ENCODE data around the gene NAA38. TPM values are rescaled to one million over a fixed set of nuclear protein-coding genes. Genes with fewer than 3 reads are reported as not detected.

NAA38 gene
- total and polyA plus RNA-seq, 9 donors = 4.6 to 82.8 (median 54.6) TPM

GRCh38 chr17:7878234-7878633 is 20.9 kb upstream of the NAA38 start:
- Histone ChIP-seq H3K27ac (no peak overlapping the region), H3K27me3 (no peaks in the 10 kb centered on the region), H3K4me1 (ENCODE audit: insufficient read depth) (no peaks in the 10 kb centered on the region), H3K36me3 (no peaks in the 10 kb centered on the region), H3K9me3 (no peaks in the 10 kb centered on the region), H3K4me3 (no peak overlapping the region)
- intact Hi-C loops (cut with DNase I) = no loop called here
- 92 to 98% (median 94%) methylated on average over 7 of the region's 7 CpGs for WGBS, 3 donors
- no peak for DNase-seq
- no peak for TF ChIP-seq POLR2A (IDR thresholded peaks at IDR 0.05)
- TF ChIP-seq EP300 (IDR thresholded peaks at IDR 0.05) = no peak
- TF ChIP-seq CTCF (IDR thresholded peaks at IDR 0.05) = no peak

GRCh38 chr17:7875804-7876370 is 18.5 kb upstream of the NAA38 start:
- 80 to 90% (median 85%) methylated on average over 2 of the region's 2 CpGs for WGBS, 3 donors
- TF ChIP-seq POLR2A (IDR thresholded peaks at IDR 0.05) (no peak), CTCF (IDR thresholded peaks at IDR 0.05) (no peak), EP300 (IDR thresholded peaks at IDR 0.05) (no peak)
- H3K4me3 ChIP-seq = no peak overlapping the region
- intact Hi-C loops (cut with DNase I) = no loop called here
- H3K27ac ChIP-seq = no peak overlapping the region
- no peaks in the 10 kb centered on the region for H3K9me3 ChIP-seq
- no peaks in the 10 kb centered on the region for H3K4me1 ChIP-seq (ENCODE audit: insufficient read depth)
- no peaks in the 10 kb centered on the region for H3K27me3 ChIP-seq
- no peaks in the 10 kb centered on the region for H3K36me3 ChIP-seq
- DNase-seq = no peak

GRCh38 chr17:7873051-7873450 is 15.7 kb upstream of the NAA38 start:
- Histone ChIP-seq H3K9me3 (no peaks in the 10 kb centered on the region), H3K27me3 (no peaks in the 10 kb centered on the region), H3K36me3 (no peaks in the 10 kb centered on the region), H3K4me1 (ENCODE audit: insufficient read depth) (no peaks in the 10 kb centered on the region), H3K4me3 (no peak overlapping the region), H3K27ac (no peak overlapping the region)
- intact Hi-C loops (cut with DNase I) = loop anchor here in 1 of 4 donors (5.0 kb wide), 1 partner anchor 184 kb away; no protein-coding TSS in a partner anchor
- WGBS, 3 donors = 63 to 65% (median 65%) methylated on average over 4 of the region's 4 CpGs
- TF ChIP-seq EP300 (IDR thresholded peaks at IDR 0.05) (no peak), POLR2A (IDR thresholded peaks at IDR 0.05) (no peak), CTCF (IDR thresholded peaks at IDR 0.05) (no peak)
- DNase-seq = no peak

- intact Hi-C loops (cut with DNase I) = loop anchor here in 1 of 4 donors (10.0 kb wide), 1 partner anchor 117 kb away; no protein-coding TSS in a partner anchor
- 82 to 89% (median 86%) methylated on average over 5 of the region's 5 CpGs for WGBS, 3 donors
- no peak overlapping the region for H3K4me3 ChIP-seq
- H3K36me3 ChIP-seq = no peaks in the 10 kb centered on the region
- H3K9me3 ChIP-seq = no peaks in the 10 kb centered on the region
- no peak for DNase-seq
- H3K27ac ChIP-seq = no peak overlapping the region
- no peak for TF ChIP-seq EP300 (IDR thresholded peaks at IDR 0.05)
- no peak for TF ChIP-seq POLR2A (IDR thresholded peaks at IDR 0.05)
- no peak for TF ChIP-seq CTCF (IDR thresholded peaks at IDR 0.05)
- H3K27me3 ChIP-seq = no peaks in the 10 kb centered on the region
- no peaks in the 10 kb centered on the region for H3K4me1 ChIP-seq (ENCODE audit: insufficient read depth)
Measured at GRCh38 chr17:7867881-7868329, 10.5 kb upstream of the NAA38 start.

Measured in ovary (tissue), 9 donors.